ENCODE results near the gene PSRC1. TPM values are rescaled to one million over a fixed set of nuclear protein-coding genes. Genes with fewer than 3 reads are reported as not detected.

PSRC1 gene
- total and polyA plus RNA-seq, 4 experiments from 2014 or later = 0.17 to 0.31 (median 0.23) TPM

DNA sequence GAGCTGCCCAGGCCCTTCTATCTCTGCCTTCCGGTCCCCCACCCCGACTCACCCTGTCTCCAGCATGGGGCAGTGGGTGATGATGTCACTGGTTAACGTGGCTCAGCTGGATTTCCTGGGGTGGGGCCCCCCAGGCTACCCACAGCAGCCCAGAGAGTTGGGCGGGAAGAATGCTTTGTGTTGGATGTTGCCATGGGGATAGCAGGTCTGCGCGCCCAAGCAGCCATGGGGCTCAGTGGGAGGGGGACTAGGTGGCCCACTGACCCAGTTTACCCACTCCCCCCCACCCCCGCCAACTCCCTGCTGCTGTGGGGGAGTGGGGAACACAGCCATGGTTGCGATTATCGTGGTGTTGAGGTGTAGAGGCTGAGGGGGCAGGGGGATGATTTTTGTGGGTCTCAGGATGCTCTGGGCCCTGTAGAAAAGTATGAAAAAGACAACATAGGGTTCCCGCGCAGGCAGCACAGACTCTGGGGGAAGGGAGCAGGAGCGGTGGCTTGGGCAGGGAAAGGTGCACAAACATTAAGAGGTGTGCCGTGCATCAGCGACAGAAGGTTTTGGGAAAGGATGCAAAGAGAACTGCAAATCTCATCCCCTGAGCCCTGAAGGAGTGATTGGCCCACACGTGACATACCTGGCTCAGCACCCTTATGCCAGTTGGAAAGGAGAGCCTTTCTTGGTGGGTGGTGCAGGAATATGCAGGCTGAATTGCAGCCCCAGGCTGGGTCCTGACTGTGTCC, 25.1 kb downstream of the PSRC1 start:
- CTCF ChIA-PET (ENCODE audit: partially characterized antibody) = interaction anchor here (2.0 kb wide), 1 partner anchor 19 kb away, joined by 5 read pairs; no protein-coding TSS in a partner anchor
- no peaks in the 10 kb centered on the region for H3K27me3 Mint-ChIP-seq
- H3K36me3 Mint-ChIP-seq = no peaks in the 10 kb centered on the region
- intact Hi-C loops (cut with micrococcal nuclease) = no loop called here
- no peak overlapping the region for H3K27ac Mint-ChIP-seq
- Histone ChIP-seq H3K4me1 (ENCODE audit: insufficient read depth, low read length) (peaks cover 6% of the 10 kb centered on the region), H3K27me3 (ENCODE audit: insufficient read depth, low read length) (no peaks in the 10 kb centered on the region), H3K27ac (ENCODE audit: low read depth, low read length) (no peak overlapping the region), H3K9me3 (ENCODE audit: control insufficient read depth in 1 of 2, low read length in 2 of 2) (no peaks in the 10 kb centered on the region), H3K36me3 (ENCODE audit: insufficient read depth, low read length) (no peaks in the 10 kb centered on the region), H3K4me3 (ENCODE audit: low read length in 2 of 2) (no peak overlapping the region)
- H3K4me1 Mint-ChIP-seq = peaks cover 0 to 9% (median 2%) of the 10 kb centered on the region in 4 donors
- DNase-seq = peak in 1 of 5 donors; percentile 5
- peaks cover 0 to 3% (median 0%) of the 10 kb centered on the region in 8 donors for H3K9me3 Mint-ChIP-seq
- POLR2A ChIA-PET (ENCODE audit: partially characterized antibody) = no interaction called here
- H3K4me3 Mint-ChIP-seq = no peak overlapping the region

DNA sequence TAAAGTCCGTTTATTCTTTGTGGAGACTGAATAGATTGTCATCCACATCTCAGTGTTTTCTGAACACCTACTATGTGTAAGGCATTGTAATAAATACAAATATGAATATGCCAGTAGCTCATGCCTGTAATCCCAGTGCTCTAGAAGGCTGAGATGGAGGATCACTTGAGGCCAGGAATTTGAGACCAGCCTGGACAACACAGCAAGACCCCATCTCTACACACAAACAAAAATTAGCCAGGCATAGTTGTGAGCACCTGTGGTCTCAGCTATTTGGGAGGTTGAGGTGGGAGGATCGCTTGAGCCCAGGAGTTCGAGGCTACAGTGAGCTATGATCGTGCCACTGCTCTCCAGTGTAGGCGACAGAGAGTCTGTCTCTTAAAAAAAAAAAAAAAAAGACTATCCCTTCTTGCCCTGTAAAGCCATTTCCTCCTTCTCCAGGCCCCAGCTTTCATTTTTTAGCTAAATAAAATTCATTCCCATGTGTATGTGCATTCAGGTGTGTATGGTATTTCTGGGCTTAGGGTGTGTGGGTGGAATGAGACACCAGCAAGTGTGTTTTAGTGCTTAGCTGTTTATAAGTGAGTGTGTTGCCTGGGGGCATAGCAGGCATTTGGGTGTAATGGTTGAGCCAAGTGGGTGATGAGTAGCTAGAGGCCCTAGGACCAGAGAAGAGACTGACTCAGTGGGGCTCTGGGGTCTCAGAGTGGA, 25.8 kb downstream of the PSRC1 start:
- ChIA-PET CTCF (ENCODE audit: partially characterized antibody) (interaction anchor here (0.9 to 2.0 kb wide), 2 partner anchors 18 to 21 kb away, joined by 4 to 5 read pairs; no protein-coding TSS in a partner anchor), POLR2A (ENCODE audit: partially characterized antibody) (no interaction called here)
- Mint-ChIP-seq H3K4me3 (no peak overlapping the region), H3K27me3 (no peaks in the 10 kb centered on the region), H3K27ac (peak overlapping the region in 1 of 7 donors; percentile 3), H3K9me3 (peaks cover 0 to 3% (median 0%) of the 10 kb centered on the region in 8 donors), H3K4me1 (peaks cover 2 to 12% (median 5%) of the 10 kb centered on the region in 4 donors), H3K36me3 (no peaks in the 10 kb centered on the region)
- Histone ChIP-seq H3K27me3 (ENCODE audit: insufficient read depth, low read length) (no peaks in the 10 kb centered on the region), H3K27ac (ENCODE audit: low read depth, low read length) (no peak overlapping the region), H3K4me3 (ENCODE audit: low read length in 2 of 2) (no peak overlapping the region), H3K36me3 (ENCODE audit: insufficient read depth, low read length) (no peaks in the 10 kb centered on the region), H3K4me1 (ENCODE audit: insufficient read depth, low read length) (peaks cover 6% of the 10 kb centered on the region), H3K9me3 (ENCODE audit: control insufficient read depth in 1 of 2, low read length in 2 of 2) (no peaks in the 10 kb centered on the region)
- DNase-seq = no peak
- intact Hi-C loops (cut with micrococcal nuclease) = no loop called here

GRCh38 chr1:109256085-109256484, 26.9 kb downstream of the PSRC1 start:
- Histone ChIP-seq H3K27ac (ENCODE audit: low read depth, low read length) (no peak overlapping the region), H3K4me3 (ENCODE audit: low read length in 2 of 2) (no peak overlapping the region), H3K9me3 (ENCODE audit: control insufficient read depth in 1 of 2, low read length in 2 of 2) (no peaks in the 10 kb centered on the region), H3K27me3 (ENCODE audit: insufficient read depth, low read length) (no peaks in the 10 kb centered on the region), H3K4me1 (ENCODE audit: insufficient read depth, low read length) (peaks cover 6% of the 10 kb centered on the region), H3K36me3 (ENCODE audit: insufficient read depth, low read length) (no peaks in the 10 kb centered on the region)
- ChIA-PET POLR2A (ENCODE audit: partially characterized antibody) (no interaction called here), CTCF (ENCODE audit: partially characterized antibody) (interaction anchor here (2.0 kb wide), 1 partner anchor 17 kb away, joined by 5 read pairs; no protein-coding TSS in a partner anchor)
- DNase-seq = no peak
- Mint-ChIP-seq H3K4me1 (peaks cover 2 to 13% (median 9%) of the 10 kb centered on the region in 4 donors), H3K27ac (peak overlapping the region in 1 of 7 donors; percentile 59), H3K9me3 (peaks cover 0 to 3% (median 0%) of the 10 kb centered on the region in 8 donors), H3K36me3 (no peaks in the 10 kb centered on the region), H3K27me3 (no peaks in the 10 kb centered on the region), H3K4me3 (no peak overlapping the region)
- intact Hi-C loops (cut with micrococcal nuclease) = no loop called here

GRCh38 chr1:109255678-109256077, 27.3 kb downstream of the PSRC1 start:
- ChIA-PET POLR2A (ENCODE audit: partially characterized antibody) (no interaction called here), CTCF (ENCODE audit: partially characterized antibody) (no interaction called here)
- Histone ChIP-seq H3K36me3 (ENCODE audit: insufficient read depth, low read length) (no peaks in the 10 kb centered on the region), H3K27me3 (ENCODE audit: insufficient read depth, low read length) (no peaks in the 10 kb centered on the region), H3K27ac (ENCODE audit: low read depth, low read length) (no peak overlapping the region), H3K4me3 (ENCODE audit: low read length in 2 of 2) (no peak overlapping the region), H3K9me3 (ENCODE audit: control insufficient read depth in 1 of 2, low read length in 2 of 2) (no peaks in the 10 kb centered on the region), H3K4me1 (ENCODE audit: insufficient read depth, low read length) (peaks cover 7% of the 10 kb centered on the region)
- H3K27ac Mint-ChIP-seq = peak overlapping the region in 1 of 7 donors; percentile 20
- intact Hi-C loops (cut with micrococcal nuclease) = no loop called here
- peaks cover 3 to 13% (median 9%) of the 10 kb centered on the region in 4 donors for H3K4me1 Mint-ChIP-seq
- H3K4me3 Mint-ChIP-seq = no peak overlapping the region
- DNase-seq = no peak
- H3K9me3 Mint-ChIP-seq = peaks cover 0 to 3% (median 0%) of the 10 kb centered on the region in 8 donors
- H3K27me3 Mint-ChIP-seq = peaks cover 0 to 2% of the 10 kb centered on the region in 2 donors
- H3K36me3 Mint-ChIP-seq = no peaks in the 10 kb centered on the region

GRCh38 chr1:109255097-109255651, 27.8 kb downstream of the PSRC1 start:
- peaks cover 0 to 3% (median 0%) of the 10 kb centered on the region in 8 donors for H3K9me3 Mint-ChIP-seq
- ChIA-PET POLR2A (ENCODE audit: partially characterized antibody) (no interaction called here), CTCF (ENCODE audit: partially characterized antibody) (interaction anchor here (2.1 kb wide), 1 partner anchor 9 kb away, joined by 6 read pairs; no protein-coding TSS in a partner anchor)
- no peak for DNase-seq
- H3K27ac Mint-ChIP-seq = no peak overlapping the region
- no peaks in the 10 kb centered on the region for H3K36me3 Mint-ChIP-seq
- no peak overlapping the region for H3K4me3 Mint-ChIP-seq
- H3K4me3 ChIP-seq (ENCODE audit: low read length in 2 of 2) = no peak overlapping the region
- H3K27me3 ChIP-seq (ENCODE audit: insufficient read depth, low read length) = no peaks in the 10 kb centered on the region
- intact Hi-C loops (cut with micrococcal nuclease) = no loop called here
- H3K27me3 Mint-ChIP-seq = peaks cover 0 to 2% of the 10 kb centered on the region in 2 donors
- peaks cover 4 to 13% (median 9%) of the 10 kb centered on the region in 4 donors for H3K4me1 Mint-ChIP-seq
- no peaks in the 10 kb centered on the region for H3K36me3 ChIP-seq (ENCODE audit: insufficient read depth, low read length)
- H3K9me3 ChIP-seq (ENCODE audit: control insufficient read depth in 1 of 2, low read length in 2 of 2) = no peaks in the 10 kb centered on the region
- H3K27ac ChIP-seq (ENCODE audit: low read depth, low read length) = no peak overlapping the region
- H3K4me1 ChIP-seq (ENCODE audit: insufficient read depth, low read length) = peaks cover 12% of the 10 kb centered on the region

DNA sequence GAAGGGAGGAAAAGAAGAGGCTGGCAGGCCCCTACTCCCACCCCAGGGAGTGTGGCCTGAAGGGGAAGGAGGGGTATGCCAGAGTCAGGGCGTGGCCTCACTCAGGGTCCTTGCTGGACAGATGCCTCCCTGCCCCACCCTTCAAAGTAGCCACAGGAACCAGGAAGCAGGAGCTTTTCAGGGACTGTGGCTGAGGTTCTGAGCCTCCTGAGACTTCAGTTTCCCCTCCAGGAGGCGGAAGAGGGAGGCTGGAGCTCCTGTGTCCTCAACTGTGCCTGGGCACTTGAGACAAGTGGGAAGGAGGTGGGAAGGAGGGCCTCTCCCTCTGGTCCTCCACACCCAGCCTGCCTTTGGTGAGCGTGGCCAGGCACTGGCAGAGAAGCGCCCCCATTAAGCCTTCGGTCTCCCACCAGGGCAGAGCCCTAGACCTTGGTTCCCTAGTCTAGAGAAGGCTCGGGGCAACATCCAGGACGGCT, 28.3 kb downstream of the PSRC1 start:
- POLR2A ChIA-PET (ENCODE audit: partially characterized antibody) = interaction anchor here (1.4 kb wide), 1 partner anchor 15 kb away, joined by 5 read pairs; no protein-coding TSS in a partner anchor
- no peak overlapping the region for H3K27ac ChIP-seq (ENCODE audit: low read depth, low read length)
- H3K4me3 Mint-ChIP-seq = no peak overlapping the region

More for the DNA sequence above, 28.3 kb downstream of the PSRC1 start:
- CTCF ChIA-PET (ENCODE audit: partially characterized antibody) = interaction anchor here (1.3 to 2.1 kb wide), 3 partner anchors 9 to 278 kb away, joined by 4 to 6 read pairs (median 5); no protein-coding TSS in a partner anchor
- Mint-ChIP-seq H3K36me3 (no peaks in the 10 kb centered on the region), H3K9me3 (peaks cover 0 to 2% (median 0%) of the 10 kb centered on the region in 8 donors), H3K27ac (peak overlapping the region in 1 of 7 donors; percentile 61), H3K4me1 (peaks cover 4 to 13% (median 9%) of the 10 kb centered on the region in 4 donors), H3K27me3 (peaks cover 0 to 2% of the 10 kb centered on the region in 2 donors)
- no peaks in the 10 kb centered on the region for H3K9me3 ChIP-seq (ENCODE audit: control insufficient read depth in 1 of 2, low read length in 2 of 2)
- no peaks in the 10 kb centered on the region for H3K27me3 ChIP-seq (ENCODE audit: insufficient read depth, low read length)
- peaks cover 14% of the 10 kb centered on the region for H3K4me1 ChIP-seq (ENCODE audit: insufficient read depth, low read length)
- no peak for DNase-seq
- intact Hi-C loops (cut with micrococcal nuclease) = no loop called here
- no peaks in the 10 kb centered on the region for H3K36me3 ChIP-seq (ENCODE audit: insufficient read depth, low read length)
- H3K4me3 ChIP-seq (ENCODE audit: low read length in 2 of 2) = no peak overlapping the region
